Activated CD4-positive, CD25-positive, alpha-beta regulatory T cell treated with anti-CD3 and anti-CD28 coated beads, Interleukin-2, amount 50 U/mL, for 72 hours (primary cell): ENCODE measurements around the gene GPR141.
"Not testable (repeated sequence)": the region's sequence is repeated elsewhere in the genome, so short reads cannot be mapped to it uniquely, and the experiment has no call there.

ENCODE experiments used
- DNase-seq: peaks from one replicate; pipeline ENCODE4 v3.0.0; 2021

GPR141 gene

DNA sequence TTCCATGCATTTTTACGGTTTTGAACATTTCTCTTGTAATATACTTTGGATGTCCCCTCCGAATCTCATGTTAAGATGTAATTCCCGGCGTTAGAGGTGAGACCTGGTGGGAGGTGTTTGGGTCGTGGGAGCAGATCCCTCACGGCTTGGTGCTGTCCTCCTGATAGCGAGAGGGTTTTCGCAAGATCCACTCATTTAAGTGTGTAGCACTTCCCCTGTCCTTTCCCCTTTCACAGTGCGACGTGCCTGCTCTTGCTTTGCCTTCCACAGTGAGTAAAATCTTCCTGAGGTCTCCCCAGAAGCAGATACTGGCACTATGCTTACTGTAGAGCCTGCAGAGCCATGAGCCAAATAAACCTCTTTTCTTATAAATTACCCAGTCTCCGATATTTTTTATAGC lies 6.6 kb downstream of the GPR141 start:
- no peak for DNase-seq

DNA sequence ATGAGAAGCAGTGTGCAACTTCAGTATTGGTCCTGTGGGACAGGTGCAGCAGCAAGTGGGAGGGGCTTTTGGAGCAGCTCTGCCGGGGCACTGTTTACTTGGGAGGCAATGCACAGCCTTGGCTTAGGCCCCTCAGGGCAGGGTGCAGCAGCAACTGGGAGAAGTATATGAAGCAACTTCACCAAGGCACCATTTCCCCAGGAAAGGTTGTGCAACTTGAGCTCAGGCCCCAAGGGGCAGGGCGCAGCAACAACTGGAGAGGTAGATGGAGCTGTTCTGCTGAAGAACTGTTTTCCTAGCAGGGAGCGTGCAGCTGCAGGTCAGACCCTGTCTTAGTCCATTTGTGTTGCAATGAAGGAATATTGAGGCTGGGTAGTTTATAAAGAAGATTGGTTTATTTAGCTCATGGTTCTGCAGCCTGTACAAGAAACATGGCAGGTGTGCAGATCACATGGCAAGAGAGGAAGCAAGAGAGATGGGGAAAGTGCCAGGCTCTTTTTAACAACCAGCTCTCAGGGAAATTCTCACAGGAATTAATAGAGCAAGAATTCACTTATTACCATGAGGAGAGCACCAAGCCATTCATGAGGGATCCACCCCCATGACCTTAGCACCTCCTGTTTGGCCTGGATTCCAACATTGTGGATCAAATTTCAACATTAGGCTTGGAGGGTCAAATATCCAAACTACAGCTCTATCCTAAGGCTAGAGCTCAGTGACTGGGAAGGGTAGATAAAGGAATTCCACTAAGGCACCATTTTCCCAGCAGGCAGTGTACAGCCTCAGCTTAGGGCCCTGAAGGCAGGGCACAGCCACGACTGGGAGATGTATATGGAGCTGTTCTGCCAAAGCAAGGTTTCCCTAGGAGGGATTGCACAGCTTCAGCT lies 10.9 kb downstream of the GPR141 start:
- DNase-seq = no peak

DNA sequence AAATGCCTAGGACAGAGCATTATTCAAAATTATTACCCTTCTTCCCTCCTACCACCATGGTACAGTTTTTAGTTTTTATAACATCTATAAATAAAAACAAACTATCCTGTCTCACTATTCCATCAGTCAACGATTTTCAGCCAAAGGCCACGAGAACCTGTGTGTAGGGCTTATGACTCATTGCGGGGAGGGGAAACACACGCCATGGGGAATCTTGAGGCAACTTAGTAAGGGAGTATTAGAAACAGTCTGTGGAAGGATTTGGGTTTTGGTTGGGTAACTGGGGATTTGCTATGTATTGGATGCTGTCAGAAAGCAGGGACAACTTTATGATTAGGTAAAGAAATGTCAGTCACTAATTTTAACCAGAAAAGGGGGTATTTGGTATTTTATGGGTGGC lies 14.7 kb downstream of the GPR141 start:
- DNase-seq = no peak

DNA sequence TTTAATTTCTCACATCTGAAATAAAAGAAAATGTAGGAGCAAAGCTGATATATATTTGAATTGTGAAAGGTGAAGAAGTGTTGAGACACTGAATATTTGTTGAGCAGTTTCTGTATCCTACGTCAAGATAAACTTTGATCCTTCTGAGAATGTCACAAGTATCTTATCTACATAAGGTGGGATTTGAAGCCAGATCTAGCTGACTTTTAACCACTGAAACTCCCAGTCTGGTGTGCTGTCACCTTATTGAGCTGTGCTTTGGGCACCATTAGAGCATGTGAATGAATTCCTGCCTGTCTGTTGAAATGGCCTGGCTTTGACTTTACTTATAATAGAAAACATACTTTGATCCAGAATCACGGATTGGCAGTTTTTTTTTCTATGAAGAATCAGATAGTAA lies 15.2 kb downstream of the GPR141 start:
- DNase-seq = no peak

DNA sequence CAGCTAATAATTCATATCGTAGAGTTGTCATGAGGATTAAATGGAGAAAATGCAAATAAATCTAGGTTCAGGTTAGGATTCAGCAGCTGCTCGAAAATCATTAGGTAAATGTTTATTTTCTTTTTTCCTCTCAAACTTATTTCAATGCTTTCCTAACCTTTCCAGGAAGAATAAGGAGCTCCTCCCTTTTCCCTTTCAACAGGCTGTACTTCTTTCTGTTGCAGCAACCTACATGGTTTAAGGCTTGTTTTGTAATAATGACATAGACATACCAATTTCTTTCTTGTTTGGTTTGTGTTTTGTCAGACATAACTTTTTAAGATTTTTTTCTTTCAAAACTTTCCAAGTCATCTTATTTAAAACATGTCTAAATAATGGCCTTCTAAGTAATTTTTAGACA lies 18.2 kb downstream of the GPR141 start:
- no peak for DNase-seq

DNA sequence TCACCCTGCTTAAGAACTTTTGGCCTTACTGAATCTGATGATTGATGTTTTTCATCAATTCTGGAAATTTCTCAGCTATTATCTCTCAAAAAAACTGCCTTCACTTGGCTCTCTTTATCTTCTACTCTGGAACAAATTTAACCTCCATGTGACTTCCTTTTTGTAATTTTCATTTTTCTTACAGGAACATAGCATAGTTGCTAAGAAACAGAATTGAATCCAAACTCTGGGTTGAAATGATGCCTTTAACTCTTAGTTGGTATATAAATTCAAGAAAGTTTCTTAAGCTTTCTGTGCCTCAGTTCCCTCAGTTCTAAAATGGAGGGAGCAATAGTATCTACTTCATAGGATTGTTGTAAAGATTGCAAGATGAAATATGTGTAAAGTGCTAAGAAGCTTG lies 19.8 kb downstream of the GPR141 start:
- DNase-seq = no peak

DNA sequence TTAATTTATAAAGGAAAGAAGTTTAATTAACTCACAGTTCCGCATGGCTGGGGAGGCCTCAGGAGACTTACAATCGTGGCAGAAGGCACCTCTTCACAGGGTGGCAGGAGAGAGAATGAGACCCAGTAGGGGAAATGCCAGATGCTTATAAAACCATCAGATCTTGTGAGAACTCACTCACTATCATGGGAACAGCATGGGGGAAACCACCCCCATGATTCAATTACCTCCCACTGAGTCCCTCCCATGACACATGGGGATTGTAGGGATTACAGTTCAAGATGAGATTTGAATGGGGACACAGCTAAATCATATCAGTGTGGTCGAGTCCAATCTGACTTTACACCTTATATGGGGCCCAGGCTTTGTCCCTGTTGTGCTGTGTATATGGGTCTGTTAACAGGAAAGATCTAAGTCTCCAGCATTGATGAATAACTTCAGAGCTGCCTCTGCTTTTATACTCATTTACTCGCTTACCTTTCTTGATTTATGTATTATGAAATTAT lies 20.8 kb downstream of the GPR141 start:
- not testable (repeated sequence) for DNase-seq

DNA sequence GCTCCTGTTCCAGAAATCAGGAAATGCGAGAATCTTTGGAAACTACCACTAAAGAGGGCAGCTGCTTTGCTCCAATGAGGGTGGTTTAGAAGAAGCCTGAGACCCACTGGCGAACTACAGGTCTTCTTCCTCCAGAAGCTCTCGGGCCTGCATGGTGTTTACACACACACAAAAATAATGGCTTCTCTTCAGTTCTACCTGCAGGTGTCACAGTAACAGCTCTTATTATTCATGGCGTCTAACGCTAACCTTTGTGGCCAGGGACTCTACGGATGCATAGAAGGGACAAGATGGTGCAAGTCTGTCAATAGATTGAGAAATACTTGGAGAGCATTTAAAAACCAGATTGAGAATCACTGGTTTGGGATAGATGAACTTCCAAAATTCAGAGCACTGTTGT lies 22.4 kb downstream of the GPR141 start:
- DNase-seq = no peak

DNA sequence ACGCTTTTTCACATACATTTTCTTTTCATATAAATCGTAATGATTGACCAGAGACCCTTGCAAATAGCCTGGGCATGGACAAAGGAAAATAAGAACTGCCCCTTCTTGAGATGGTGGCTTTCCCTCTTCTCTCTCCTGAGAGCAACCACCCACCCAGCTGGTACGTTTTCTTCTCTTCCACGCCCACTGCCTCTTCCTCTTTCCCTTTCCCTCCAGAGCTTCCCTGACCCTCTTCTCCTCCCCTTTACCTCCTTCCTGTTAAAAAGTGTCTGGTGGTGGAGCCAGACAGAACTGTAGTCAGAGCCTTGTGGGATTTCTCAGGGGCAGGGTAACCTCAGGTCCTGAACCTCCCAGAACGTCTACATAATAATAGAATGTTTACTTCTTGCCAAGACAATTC lies 23.2 kb downstream of the GPR141 start:
- DNase-seq = no peak

DNA sequence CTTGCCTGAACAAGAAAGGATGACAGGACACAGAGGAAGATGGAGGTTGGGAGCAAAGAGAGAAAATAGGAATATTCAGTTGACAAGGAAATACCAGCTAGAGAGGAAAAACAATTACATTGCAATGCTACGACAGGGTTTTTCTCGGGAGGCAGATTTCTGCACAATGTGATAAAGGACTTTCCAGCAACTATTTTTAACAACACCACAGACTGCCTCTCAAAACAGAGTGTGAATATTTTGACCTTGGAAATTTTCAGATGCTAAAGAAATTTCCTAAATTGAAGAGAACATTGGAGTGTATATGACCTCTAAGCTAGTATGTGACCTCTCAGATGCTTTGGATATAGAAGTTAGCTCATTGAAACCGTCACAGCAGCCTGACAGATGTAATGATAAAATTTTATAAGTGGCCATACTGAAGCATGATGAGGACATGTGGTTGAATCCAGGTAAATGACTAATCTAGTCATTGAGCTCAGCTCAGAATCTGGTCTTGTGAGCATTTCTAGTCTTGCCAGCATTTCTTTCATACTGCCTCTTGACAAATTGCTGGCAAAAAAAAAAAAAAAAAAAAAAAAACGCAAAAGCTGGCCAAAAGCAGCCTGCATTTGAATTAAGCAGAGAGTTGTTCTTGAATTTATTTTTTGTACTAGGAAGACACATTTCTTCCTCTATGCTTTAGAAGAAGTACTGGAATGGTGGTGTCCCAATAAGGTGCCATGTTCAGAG lies 24.4 kb downstream of the GPR141 start:
- DNase-seq = no peak

DNA sequence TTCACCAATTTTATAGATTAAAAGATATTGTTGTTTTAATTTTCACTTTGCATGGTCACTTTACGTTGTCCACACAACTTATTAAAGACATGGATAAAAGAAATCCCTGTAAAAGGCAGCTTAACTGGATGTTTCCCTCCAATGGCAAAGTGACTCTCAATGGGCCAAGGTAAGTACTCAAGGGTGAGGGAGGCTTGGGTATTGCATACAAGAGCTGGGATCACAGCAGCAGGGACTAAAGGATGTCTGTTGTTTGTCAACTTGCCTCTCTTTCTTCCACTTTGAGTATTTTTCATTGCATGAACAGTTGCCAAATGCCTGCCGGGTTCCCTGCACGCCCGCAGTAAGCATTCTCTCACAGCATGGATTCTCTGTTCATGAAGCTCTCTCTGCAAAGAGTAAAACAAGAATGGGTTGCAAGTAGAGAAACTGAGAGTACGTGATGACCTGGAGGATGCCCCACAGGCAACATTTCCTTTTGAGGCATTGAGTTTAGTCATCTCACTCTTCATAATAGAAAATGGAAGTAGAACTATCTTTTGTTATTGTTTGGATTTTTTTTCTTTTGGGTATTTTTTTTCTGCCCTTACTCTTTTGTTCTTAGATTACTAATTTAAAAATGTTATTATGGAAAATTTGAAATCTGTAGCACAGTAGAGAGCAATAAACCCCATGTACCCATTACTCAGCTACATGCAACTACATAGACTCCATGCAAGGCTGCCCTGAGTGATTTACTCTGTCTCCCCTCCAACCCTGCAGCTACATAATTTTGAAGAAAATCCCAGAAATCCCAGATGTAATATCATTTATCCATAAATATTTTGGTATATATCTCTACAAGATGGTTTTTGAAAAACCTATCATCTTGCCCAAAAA lies 26.3 kb downstream of the GPR141 start:
- DNase-seq = no peak

DNA sequence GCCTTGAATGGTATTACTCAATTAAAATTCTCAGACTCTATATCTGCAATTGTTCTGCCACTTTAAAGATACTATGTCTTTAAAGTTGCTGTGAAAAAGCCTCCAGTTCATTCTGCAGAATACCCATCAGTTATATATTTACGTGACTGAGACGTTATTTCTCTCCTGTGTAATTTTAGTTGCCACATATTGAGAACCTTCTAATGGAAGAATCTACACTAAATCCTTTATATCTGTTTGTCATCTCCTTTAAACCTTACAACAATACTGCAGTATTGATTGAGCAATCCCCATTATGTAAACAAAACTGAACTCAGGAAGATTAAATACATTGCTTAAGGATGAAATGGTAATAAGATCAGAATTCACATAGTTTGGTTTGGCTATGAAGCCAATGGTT lies 30.0 kb downstream of the GPR141 start:
- no peak for DNase-seq

DNA sequence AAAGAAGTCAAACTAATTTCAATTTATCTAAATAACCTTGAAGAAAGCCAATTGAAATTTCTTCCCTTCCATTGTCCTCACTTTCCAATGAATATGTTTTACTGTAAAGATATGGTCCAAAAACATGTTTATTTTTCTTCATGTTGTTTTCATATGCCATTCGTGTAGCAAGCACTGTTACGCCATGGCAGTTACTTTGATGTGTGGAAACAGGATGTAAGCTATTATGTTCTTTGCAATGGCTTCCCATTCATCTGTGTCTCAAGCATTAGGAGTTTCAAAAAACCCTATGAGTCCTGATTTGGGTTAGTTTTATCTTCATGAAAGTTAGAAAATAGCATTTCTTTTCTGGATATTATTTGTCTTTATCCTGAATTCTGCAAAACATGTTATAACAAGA lies 31.0 kb downstream of the GPR141 start:
- DNase-seq = no peak

DNA sequence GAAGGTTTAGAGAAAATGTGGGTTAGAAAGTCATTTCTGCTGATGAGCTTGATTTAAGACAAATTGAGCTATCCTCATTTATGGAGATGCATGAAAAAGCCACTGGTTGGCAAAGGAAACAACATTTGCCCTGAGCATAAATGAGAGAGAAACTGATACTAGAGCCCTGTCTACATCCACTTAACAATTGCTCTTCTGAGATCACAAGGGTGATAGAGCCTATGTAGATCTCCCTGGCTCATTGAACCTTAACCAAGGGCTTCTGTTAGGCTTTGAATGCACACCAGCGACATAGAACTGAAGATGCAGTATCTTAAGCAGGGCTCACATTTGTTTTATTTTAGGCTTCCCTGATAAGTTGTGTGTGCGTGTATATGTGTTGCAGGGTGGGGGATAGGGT lies 35.0 kb downstream of the GPR141 start:
- no peak for DNase-seq

DNA sequence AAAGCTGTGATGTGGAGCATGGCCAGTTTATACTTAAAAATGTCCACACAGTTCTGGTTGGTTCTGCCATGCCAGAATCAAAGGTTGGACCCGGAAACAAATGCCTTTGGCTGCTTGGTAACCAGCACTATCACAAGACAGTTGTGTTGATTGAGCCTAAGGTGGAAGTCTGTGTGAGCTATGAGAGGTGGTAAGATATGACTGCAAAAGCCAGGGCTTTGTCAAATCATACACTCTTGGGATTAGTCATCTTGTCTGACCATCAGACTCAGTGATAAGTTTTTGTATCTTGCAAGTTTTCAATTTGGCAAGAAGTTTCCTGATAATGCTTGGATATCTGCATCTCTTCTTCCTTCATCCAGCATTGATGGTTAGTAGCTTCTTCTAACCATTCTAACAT lies 35.5 kb downstream of the GPR141 start:
- no peak for DNase-seq

DNA sequence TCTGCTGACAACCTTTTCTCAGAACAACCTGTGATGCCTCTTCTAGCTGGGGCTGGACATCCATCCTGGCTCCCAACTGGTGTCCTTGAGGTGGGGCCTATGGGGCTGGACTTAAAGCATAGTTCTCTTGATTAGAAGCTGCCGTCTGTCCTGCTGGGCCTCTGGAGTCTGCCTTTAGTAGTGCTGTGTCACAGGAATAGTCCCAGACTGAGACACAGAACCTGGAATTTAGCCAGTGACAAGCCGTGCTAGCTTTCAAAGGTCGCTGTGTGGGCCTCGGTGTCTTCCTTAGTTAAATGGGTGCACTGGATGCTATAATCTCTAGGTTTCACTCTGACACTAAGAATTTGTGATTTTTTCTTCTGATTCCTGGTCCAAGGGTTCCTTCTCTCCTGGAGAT lies 41.2 kb downstream of the GPR141 start:
- DNase-seq = no peak

DNA sequence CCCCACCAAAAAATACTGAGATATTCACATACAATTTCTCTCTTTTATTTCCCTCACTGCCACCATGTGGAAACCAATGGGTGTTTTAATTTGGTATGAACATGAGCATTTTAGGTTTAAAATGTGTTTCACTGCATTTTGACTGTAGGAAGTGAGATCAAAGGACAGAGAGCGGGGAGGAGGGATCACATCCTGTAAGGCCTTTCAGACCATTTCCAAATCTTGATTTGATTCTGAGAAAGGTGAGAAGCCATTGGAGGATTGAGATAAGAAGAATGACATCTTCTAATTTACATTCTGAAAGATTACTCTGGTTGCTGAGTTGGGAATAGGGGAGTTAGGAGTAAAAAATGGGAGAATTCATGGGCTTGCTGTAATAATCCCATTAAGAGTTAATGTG lies 42.5 kb downstream of the GPR141 start:
- DNase-seq = no peak

DNA sequence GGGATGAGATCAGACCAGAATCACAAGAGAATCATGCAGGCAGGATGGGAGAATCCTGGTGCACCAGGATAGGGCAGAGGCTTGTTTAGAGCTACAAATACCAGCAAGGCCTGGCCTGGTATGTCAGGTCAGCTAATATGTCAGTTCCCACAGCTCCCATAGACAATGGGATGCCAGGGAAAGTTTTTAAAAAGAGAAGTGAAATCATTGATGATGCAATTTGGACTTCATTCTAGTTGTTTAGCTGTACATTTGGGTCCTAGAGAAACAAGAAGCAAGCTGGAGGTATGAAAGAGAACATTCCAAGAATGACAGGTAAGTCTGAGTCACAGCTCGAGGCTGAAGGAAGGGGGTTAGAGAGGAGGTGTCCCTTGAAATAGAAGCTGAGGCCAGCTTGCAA lies 45.2 kb downstream of the GPR141 start:
- no peak for DNase-seq

DNA sequence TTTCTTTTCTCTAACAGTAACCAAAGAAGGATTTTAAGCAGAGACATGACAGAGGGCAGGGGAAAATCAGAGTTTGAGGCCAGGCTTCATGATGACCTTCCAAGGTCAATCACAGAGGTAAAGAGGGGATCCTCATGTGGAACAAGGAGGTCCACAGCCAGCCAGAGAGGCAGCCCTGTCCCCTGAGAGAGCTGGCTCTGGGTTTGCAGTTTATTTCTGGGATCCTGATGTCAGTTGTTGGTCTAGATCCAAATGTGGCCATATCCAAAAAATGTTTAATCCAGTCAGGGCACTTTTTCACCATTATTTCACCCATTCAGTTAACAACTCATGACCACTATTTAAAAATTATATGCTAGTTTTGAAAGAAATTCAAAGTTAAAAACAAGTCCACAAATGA lies 45.6 kb downstream of the GPR141 start:
- no peak for DNase-seq

DNA sequence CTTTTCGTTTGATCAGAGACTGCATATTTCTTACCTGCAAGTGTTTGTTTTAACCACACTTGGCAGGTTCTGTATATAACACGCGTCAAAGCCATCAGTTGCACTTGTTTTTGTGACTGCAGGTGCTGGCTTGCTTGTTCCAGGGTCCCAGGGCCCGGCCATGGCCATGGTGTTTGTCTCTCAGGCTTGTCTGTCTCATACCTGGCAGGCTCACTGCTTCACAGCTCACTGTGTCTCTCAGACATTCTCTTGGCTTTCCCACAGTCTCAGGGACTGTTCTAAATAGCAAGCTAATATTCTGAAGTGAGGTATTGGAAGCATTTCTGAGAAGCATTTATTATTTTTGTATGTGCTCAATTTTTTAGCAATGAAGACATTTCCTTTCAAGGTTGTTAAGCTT lies 46.9 kb downstream of the GPR141 start:
- DNase-seq = no peak

DNA sequence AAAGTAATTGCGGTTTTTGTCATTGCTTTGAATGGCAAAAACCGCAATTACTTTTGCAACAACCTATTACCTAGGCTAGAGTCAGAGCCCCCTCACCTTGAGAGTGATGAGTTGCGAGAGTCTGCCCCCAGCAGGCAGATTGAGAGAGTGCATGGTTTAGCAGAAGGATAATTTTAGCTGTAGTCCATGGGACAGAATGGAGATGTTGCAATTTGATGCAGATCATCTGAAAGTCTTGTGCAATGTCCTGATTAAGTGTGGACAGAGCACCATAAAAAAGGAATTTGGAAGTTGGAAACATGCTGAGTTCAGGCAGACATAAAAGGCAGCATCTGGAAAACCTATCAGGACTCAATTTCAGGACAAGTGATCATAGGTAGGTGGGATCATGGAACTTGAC lies 48.7 kb downstream of the GPR141 start:
- no peak for DNase-seq

DNA sequence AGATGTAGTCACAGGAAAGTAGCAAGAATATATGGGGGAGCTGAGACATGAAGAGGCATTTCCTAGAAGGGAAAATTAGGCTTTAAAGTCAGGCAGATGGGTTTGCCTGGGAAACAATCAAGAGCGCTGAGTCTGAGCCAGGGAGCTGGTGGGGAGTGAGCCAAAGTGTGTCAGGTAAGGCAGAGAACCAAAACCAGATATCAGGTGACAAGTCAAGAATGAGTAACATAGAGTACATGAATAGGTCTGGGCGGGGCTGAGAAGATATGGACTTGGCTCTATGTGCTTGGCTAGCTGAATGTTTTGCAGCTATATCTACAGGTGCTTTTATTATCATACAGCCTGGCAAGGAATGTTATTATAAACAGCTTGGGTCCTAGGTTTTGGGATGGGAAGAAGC lies 49.3 kb downstream of the GPR141 start:
- no peak for DNase-seq

DNA sequence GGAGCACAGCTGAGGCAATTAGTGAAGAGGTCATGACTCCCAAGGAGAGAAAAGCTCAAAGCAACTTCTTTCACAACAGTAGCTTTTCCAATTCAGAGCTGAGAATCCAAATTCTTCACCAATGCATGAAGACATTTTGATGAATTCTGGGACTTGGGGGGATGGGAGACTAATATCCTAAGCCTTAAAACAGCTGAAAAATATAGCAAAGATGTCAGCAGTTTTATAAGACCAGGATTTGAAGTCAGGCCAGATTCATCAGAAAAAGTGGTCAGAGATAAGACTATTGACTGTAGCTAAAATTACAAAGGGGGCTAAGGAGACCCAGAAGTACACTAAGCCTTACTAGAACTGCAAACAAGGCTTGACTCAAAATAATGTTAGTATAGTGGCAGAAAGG lies 51.6 kb downstream of the GPR141 start:
- no peak for DNase-seq
